ENCODE results near the gene POLR3B.

POLR3B gene

GRCh38 chr12:106412563-106412962 lies 55.0 kb downstream of the POLR3B start:
- no peak for DNase-seq (ENCODE audit: low read depth in 4 of 4, low spot score in 1 of 4)

GRCh38 chr12:106415134-106415533 lies 57.6 kb downstream of the POLR3B start:
- no peak for DNase-seq (ENCODE audit: low read depth in 4 of 4, low spot score in 1 of 4)

DNA sequence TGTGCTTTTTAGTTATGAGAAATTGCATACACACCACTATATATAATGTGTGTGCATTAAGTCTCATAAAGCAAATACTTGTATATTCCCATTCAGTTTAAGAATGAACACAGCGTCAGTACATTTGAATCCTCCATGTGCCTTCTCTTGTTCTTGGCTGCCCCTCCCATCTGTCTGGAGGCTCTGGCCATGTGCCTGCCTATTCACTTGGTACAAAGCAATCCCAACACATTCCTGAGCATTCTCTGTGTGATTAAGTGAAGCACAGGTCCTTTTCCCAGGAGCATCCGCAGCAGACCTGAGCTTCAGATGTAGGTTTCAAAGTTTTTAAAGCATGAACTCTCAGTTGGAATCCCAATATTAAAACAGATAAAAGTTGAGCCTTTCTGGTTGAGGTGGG lies 58.7 kb downstream of the POLR3B start:
- no peak for DNase-seq (ENCODE audit: low read depth in 4 of 4, low spot score in 1 of 4)

- DNase-seq (ENCODE audit: low read depth in 4 of 4, low spot score in 1 of 4) = no peak
Measured at GRCh38 chr12:106417926-106418910, 60.7 kb downstream of the POLR3B start.

DNA sequence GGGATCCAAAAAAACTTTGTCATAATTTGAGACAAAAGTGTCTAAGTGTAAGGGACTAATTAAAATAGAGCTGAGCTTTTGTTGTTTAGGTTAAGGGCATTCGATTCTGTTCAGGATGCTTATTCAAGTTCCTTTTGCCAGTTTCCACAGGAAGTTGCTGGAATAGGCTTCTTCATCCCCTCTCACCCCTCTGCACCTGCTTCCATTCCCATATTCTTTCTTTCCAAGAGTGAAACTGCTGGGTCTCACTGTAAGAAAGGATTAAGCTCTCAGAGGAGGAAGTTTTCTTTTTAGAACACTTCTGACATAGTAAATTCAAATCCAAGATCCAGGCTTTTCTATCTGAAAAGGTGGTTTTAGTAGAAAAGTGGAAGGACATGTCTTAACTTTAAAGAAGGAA lies 61.4 kb downstream of the POLR3B start:
- no peak for DNase-seq (ENCODE audit: low read depth in 4 of 4, low spot score in 1 of 4)

DNA sequence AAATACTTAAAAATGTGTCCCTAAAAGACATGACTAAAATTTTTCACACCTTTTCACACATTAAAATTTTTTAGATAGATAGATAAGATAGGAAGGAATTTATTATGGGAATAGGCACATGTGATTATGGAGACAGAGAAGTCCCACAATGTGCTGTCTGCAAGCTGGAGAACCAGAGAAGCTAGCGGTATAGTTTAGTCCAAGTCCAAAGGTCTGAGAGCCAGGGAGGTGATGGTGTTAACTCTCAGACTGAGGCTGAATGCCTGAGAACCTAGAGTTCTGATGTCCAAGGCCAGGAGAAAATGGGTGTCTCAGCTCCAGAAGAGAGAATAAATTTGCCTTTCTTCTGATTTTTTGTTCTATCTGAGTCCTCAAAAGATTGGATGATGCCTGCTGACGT lies 65.7 kb downstream of the POLR3B start:
- no peak for DNase-seq (ENCODE audit: low read depth in 4 of 4, low spot score in 1 of 4)

- DNase-seq (ENCODE audit: low read depth in 4 of 4, low spot score in 1 of 4) = no peak
Measured at GRCh38 chr12:106425061-106425702, 67.6 kb downstream of the POLR3B start.

DNA sequence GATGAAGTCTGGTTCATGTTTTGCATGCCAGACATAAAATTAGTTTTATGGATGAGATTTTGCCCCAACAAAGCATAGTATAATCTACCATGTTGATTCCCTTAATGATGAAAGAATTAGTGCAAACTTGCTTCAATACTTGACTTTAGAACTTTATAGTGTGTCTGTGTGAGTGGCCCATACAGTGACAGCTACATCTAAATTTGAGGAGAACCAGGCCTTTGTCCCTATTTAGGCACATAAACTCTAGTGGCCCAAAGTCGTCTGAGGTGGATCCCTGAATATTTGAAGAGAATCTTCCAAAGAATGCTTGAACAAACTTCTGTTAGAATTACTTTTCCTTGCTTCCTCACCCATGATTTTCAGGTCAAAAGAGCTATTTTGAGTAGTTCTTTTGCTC lies 70.4 kb downstream of the POLR3B start:
- no peak for DNase-seq (ENCODE audit: low read depth in 4 of 4, low spot score in 1 of 4)

DNA sequence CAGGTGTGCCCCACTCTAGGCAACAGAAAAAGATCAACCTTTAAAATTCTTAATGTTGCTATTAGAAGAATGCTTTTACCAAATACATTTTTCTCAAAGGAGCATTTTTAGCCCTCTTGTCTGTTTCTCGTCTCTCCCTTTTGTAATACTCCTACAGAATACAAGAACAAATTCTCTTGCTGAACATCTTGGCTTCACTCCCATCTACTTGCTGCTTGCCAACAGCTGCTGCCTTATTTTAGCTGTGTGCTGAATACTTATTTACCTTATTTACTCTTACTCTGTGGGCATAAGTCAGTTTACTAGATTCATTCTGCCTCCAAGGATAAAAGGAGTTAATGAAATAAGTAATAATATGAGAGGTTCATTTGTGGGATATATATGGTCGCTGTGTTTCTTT lies 70.8 kb downstream of the POLR3B start:
- DNase-seq (ENCODE audit: low read depth in 4 of 4, low spot score in 1 of 4) = no peak

GRCh38 chr12:106429043-106429552 lies 71.5 kb downstream of the POLR3B start:
- DNase-seq (ENCODE audit: low read depth in 4 of 4, low spot score in 1 of 4) = no peak

DNA sequence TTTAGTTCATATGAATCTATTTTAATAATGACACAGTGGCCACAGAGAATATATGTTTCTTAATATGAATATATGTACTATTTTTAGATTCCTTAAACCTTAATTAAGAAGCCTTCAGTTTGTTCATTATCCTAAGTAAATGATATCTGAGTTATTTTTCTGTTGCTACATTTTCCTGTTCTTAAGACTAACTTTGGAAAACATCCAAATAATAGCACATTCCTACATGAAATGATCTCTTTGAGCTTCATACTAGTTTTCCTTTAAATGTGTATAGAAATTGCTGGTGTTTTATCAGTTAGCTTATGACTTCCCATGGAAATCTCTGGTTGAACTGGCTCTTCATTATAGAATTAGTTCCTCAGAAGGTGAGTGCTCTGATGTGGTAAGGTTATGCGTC lies 72.1 kb downstream of the POLR3B start:
- no peak for DNase-seq (ENCODE audit: low read depth in 4 of 4, low spot score in 1 of 4)

- DNase-seq (ENCODE audit: low read depth in 4 of 4, low spot score in 1 of 4) = no peak
Measured at GRCh38 chr12:106431839-106432411, 74.4 kb downstream of the POLR3B start.

DNA sequence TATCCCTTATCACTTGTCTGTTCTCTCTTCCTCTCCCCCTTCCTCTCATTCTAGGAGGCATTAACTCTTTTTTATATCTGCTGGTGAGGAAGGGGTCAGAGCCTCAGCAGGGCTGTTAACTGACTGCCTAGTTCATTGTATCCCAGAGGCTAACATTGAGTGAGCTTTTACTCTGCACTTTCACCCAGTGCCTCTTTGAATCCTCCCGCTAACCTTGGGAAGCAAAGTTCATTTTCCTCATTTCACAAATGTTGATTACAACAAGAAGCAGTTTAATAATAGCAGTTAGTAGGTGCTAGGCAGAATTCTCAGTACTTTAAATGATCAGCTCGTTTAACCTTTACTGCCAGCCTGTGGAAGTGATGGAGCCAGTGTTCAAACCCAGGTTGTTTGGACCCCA lies 75.5 kb downstream of the POLR3B start:
- DNase-seq (ENCODE audit: low read depth in 4 of 4, low spot score in 1 of 4) = no peak

DNA sequence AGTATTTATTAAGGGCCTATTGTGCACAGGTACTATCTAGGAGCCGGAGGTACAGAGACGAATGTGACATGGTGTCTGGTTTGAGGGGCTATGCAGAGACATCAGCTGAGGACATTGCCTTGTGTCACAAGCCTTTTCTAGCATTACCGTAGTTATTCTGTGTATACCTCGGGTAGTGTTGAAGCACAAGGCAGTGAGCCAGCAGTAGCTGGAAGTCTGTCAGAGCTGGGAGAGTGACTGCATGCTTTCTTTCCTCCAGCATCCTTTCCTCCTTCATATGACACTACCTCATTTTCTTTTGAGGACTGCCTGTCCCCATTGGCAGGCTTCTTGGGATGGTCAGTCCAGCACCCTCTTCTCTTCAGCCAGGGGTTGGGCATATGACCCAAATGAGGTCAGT lies 77.0 kb downstream of the POLR3B start:
- no peak for DNase-seq (ENCODE audit: low read depth in 4 of 4, low spot score in 1 of 4)

DNA sequence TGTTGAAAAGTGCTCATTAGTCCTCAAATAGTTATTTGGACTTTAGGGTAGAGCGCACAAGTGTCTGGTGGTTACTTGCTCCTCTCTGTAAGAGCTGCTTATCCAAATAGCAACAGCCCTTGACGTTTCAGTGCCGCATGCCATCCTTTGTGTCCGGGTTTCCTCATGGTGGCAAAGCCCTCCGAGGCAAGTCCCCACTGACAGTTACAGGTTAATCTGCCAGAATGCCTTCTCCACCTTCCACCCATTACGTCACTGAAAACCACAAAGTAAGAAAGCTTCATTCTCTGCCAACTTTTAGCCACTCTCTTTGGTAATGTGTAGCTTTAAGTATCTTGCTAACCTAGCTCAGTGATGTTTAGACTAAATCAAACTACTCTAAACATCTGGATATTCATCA lies 78.6 kb downstream of the POLR3B start:
- DNase-seq (ENCODE audit: low read depth in 4 of 4, low spot score in 1 of 4) = no peak

GRCh38 chr12:106442575-106442974 lies 85.0 kb downstream of the POLR3B start:
- no peak for DNase-seq (ENCODE audit: low read depth in 4 of 4, low spot score in 1 of 4)

DNA sequence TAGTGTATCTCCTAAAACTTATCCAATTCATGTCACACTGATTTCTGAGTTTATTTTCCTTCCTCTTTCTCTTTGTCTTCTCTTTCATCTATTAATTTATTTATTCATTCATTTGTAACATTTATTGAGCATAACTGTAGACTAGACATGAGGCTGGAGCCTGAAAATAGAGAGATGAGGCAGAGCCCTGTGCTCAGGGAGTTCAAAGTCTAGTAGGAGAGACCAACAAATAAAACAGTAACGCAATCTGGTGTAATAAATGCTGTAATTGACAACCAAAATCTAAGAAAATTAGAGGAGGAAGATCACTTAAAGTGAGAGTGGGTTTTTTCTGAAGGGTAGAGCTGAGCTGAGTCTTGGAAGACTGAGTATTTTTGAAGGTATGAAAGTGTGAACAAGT lies 87.5 kb downstream of the POLR3B start:
- DNase-seq (ENCODE audit: low read depth in 4 of 4, low spot score in 1 of 4) = no peak

GRCh38 chr12:106445959-106446358 lies 88.4 kb downstream of the POLR3B start:
- DNase-seq (ENCODE audit: low read depth in 4 of 4, low spot score in 1 of 4) = no peak

- DNase-seq (ENCODE audit: low read depth in 4 of 4, low spot score in 1 of 4) = no peak
Measured at GRCh38 chr12:106446419-106447092, 89.0 kb downstream of the POLR3B start.

DNA sequence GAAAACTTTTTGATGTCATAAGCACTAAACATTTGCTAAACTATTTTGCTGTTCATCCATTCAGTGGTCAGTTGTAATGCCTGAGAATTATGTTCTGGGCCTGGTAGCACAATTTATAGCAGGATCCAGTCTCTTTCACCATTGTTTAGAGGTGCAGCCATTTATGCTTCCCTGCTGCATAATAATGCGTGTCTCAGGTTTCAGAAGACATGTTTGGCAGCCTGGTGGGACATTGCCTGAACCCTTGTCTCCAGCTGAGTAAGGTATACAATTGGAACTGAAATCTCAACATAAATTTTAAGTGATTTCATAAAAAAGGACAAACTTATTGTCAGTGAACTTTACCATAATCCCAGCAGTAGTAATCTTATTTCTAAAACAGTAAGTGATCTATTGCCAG lies 94.8 kb downstream of the POLR3B start:
- no peak for DNase-seq (ENCODE audit: low read depth in 4 of 4, low spot score in 1 of 4)

GRCh38 chr12:106455111-106455510 lies 97.6 kb downstream of the POLR3B start:
- DNase-seq (ENCODE audit: low read depth in 4 of 4, low spot score in 1 of 4) = no peak

All from stimulated activated CD4-positive, alpha-beta T cell treated with anti-CD3 and anti-CD28 coated beads, Interleukin-1b, Interleukin-23, amount 100 ng/mL, for 24 hours (primary cell).